Effector memory CD8-positive, alpha-beta T cell (primary cell): ENCODE data around the gene NET1.

Experiments
- ATAC-seq: fragments of 150-1000 bp; cut with Tn5 transposase; replicated peaks from 2 replicates; pipeline ENCODE4 v1.10.0; 2021; ENCODE audit warnings: mild to moderate bottlenecking, moderate library complexity
- DNase-seq, 3 experiments: peaks; one replicate each; pipeline ENCODE4 v3.0.0; 2021
- H3K27ac Mint-ChIP-seq, 2 donors: one replicate each; pipeline ENCODE4 v1.8.0; 2022; ENCODE audit warnings: mild to moderate bottlenecking in 2 of 2, mixed read lengths in 2 of 2, moderate library complexity in 2 of 2
- H3K27me3 Mint-ChIP-seq, 2 donors: one replicate each; pipeline ENCODE4 v1.8.0; 2022; ENCODE audit warnings: mixed read lengths in 2 of 2
- H3K36me3 Mint-ChIP-seq: one replicate; pipeline ENCODE4 v1.8.0; 2022; ENCODE audit warnings: mild to moderate bottlenecking, moderate library complexity, mixed read lengths; ENCODE audit not compliant: insufficient read depth
- H3K4me1 Mint-ChIP-seq, 2 donors: one replicate each; pipeline ENCODE4 v1.8.0; 2022; ENCODE audit warnings: low read depth in 2 of 2, mixed read lengths in 2 of 2
- H3K4me3 Mint-ChIP-seq, 2 donors: one replicate each; pipeline ENCODE4 v1.8.0; 2022; ENCODE audit warnings: mild to moderate bottlenecking in 2 of 2, mixed read lengths in 2 of 2, moderate library complexity in 2 of 2
- H3K9me3 Mint-ChIP-seq, 2 donors: one replicate each; pipeline ENCODE4 v1.8.0; 2022; ENCODE audit warnings: mixed read lengths in 2 of 2

The NET1 gene

GRCh38 chr10:5441106-5441505 is 28.7 kb downstream of the NET1 start:
- H3K4me3 Mint-ChIP-seq, result no peak overlapping the region
- no peaks in the 10 kb centered on the region for H3K36me3 Mint-ChIP-seq
- no peak for DNase-seq
- H3K4me1 Mint-ChIP-seq, result no peaks in the 10 kb centered on the region
- H3K27me3 Mint-ChIP-seq, result no peaks in the 10 kb centered on the region
- no peak for ATAC-seq
- H3K27ac Mint-ChIP-seq, result no peak overlapping the region
- H3K9me3 Mint-ChIP-seq, result no peaks in the 10 kb centered on the region

GRCh38 chr10:5442065-5442989 is 30.0 kb downstream of the NET1 start:
- no peaks in the 10 kb centered on the region for H3K9me3 Mint-ChIP-seq
- H3K27me3 Mint-ChIP-seq, result no peaks in the 10 kb centered on the region

GRCh38 chr10:5442990-5443370 is 30.6 kb downstream of the NET1 start:
- Mint-ChIP-seq H3K27me3 (no peaks in the 10 kb centered on the region), H3K9me3 (no peaks in the 10 kb centered on the region), H3K4me1 (peaks cover 8 to 9% of the 10 kb centered on the region in 2 donors), H3K27ac (no peak overlapping the region), H3K4me3 (no peak overlapping the region), H3K36me3 (no peaks in the 10 kb centered on the region)
- no peak for DNase-seq
- ATAC-seq, result no peak

More at GRCh38 chr10:5442065-5442989, 30.0 kb downstream of the NET1 start:
- Mint-ChIP-seq H3K4me1 (peaks cover 4% of the 10 kb centered on the region in 2 donors), H3K27ac (no peak overlapping the region), H3K36me3 (no peaks in the 10 kb centered on the region), H3K4me3 (no peak overlapping the region)
- ATAC-seq (peak; percentile 42), DNase-seq (peak; percentile 29 to 43 (median 37))

- no peaks in the 10 kb centered on the region for H3K9me3 Mint-ChIP-seq
- H3K27me3 Mint-ChIP-seq, result no peaks in the 10 kb centered on the region
- H3K36me3 Mint-ChIP-seq, result no peaks in the 10 kb centered on the region
- H3K4me3 Mint-ChIP-seq, result no peak overlapping the region
- no peak for DNase-seq
- peaks cover 8 to 9% of the 10 kb centered on the region in 2 donors for H3K4me1 Mint-ChIP-seq
- H3K27ac Mint-ChIP-seq, result no peak overlapping the region
- ATAC-seq, result no peak
Measured at GRCh38 chr10:5443429-5443828, 31.1 kb downstream of the NET1 start.

GRCh38 chr10:5445006-5445405 is 32.6 kb downstream of the NET1 start:
- no peaks in the 10 kb centered on the region for H3K36me3 Mint-ChIP-seq
- peaks cover 8 to 9% of the 10 kb centered on the region in 2 donors for H3K4me1 Mint-ChIP-seq
- DNase-seq, result no peak
- no peaks in the 10 kb centered on the region for H3K27me3 Mint-ChIP-seq
- no peak for ATAC-seq
- no peak overlapping the region for H3K27ac Mint-ChIP-seq
- no peak overlapping the region for H3K4me3 Mint-ChIP-seq
- no peaks in the 10 kb centered on the region for H3K9me3 Mint-ChIP-seq

- no peaks in the 10 kb centered on the region for H3K27me3 Mint-ChIP-seq
- no peak overlapping the region for H3K27ac Mint-ChIP-seq
- no peaks in the 10 kb centered on the region for H3K9me3 Mint-ChIP-seq
- H3K4me3 Mint-ChIP-seq, result peak overlapping the region; percentile 54 to 68
- ATAC-seq, result peak; percentile 58
- DNase-seq, result peak; percentile 15 to 37 (median 31)
- peaks cover 8 to 9% of the 10 kb centered on the region in 2 donors for H3K4me1 Mint-ChIP-seq
- H3K36me3 Mint-ChIP-seq, result no peaks in the 10 kb centered on the region
Measured at GRCh38 chr10:5446390-5446926, 34.1 kb downstream of the NET1 start.

- Mint-ChIP-seq H3K36me3 (no peaks in the 10 kb centered on the region), H3K27ac (no peak overlapping the region), H3K9me3 (no peaks in the 10 kb centered on the region), H3K27me3 (no peaks in the 10 kb centered on the region), H3K4me3 (peak overlapping the region in 1 of 2 donors; percentile 39), H3K4me1 (peaks cover 8 to 9% of the 10 kb centered on the region in 2 donors)
- no peak for ATAC-seq
- DNase-seq, result no peak
Measured at GRCh38 chr10:5447056-5447455, 34.7 kb downstream of the NET1 start.

GRCh38 chr10:5447611-5448071 is 35.3 kb downstream of the NET1 start:
- Mint-ChIP-seq H3K9me3 (no peaks in the 10 kb centered on the region), H3K27me3 (no peaks in the 10 kb centered on the region), H3K27ac (no peak overlapping the region), H3K36me3 (no peaks in the 10 kb centered on the region), H3K4me1 (peaks cover 8 to 9% of the 10 kb centered on the region in 2 donors), H3K4me3 (peak overlapping the region; percentile 4 to 39)
- DNase-seq (no peak), ATAC-seq (peak; percentile 77)

GRCh38 chr10:5448333-5449001 is 36.1 kb downstream of the NET1 start:
- Mint-ChIP-seq H3K4me3 (no peak overlapping the region), H3K27ac (no peak overlapping the region), H3K36me3 (no peaks in the 10 kb centered on the region), H3K4me1 (peaks cover 8 to 9% of the 10 kb centered on the region in 2 donors), H3K27me3 (no peaks in the 10 kb centered on the region), H3K9me3 (no peaks in the 10 kb centered on the region)
- ATAC-seq (no peak), DNase-seq (no peak)

- DNase-seq, result no peak
- no peak overlapping the region for H3K4me3 Mint-ChIP-seq
Measured at GRCh38 chr10:5449227-5449626, 36.9 kb downstream of the NET1 start.

GRCh38 chr10:5449823-5450222 is 37.5 kb downstream of the NET1 start:
- Mint-ChIP-seq H3K4me3 (no peak overlapping the region), H3K9me3 (no peaks in the 10 kb centered on the region), H3K27me3 (no peaks in the 10 kb centered on the region), H3K36me3 (no peaks in the 10 kb centered on the region), H3K4me1 (peaks cover 8 to 9% of the 10 kb centered on the region in 2 donors), H3K27ac (no peak overlapping the region)
- no peak for DNase-seq
- no peak for ATAC-seq

More at GRCh38 chr10:5449227-5449626, 36.9 kb downstream of the NET1 start:
- no peaks in the 10 kb centered on the region for H3K36me3 Mint-ChIP-seq
- H3K27me3 Mint-ChIP-seq, result no peaks in the 10 kb centered on the region
- peaks cover 8 to 9% of the 10 kb centered on the region in 2 donors for H3K4me1 Mint-ChIP-seq
- H3K27ac Mint-ChIP-seq, result no peak overlapping the region
- no peaks in the 10 kb centered on the region for H3K9me3 Mint-ChIP-seq
- no peak for ATAC-seq

GRCh38 chr10:5450605-5451384 is 38.4 kb downstream of the NET1 start:
- Mint-ChIP-seq H3K36me3 (no peaks in the 10 kb centered on the region), H3K9me3 (no peaks in the 10 kb centered on the region), H3K27me3 (no peaks in the 10 kb centered on the region), H3K27ac (no peak overlapping the region), H3K4me1 (peaks cover 8 to 9% of the 10 kb centered on the region in 2 donors), H3K4me3 (no peak overlapping the region)
- ATAC-seq (no peak), DNase-seq (no peak)
